GM12875 (cell line): ENCODE measurements around the gene ADGRG6.
"Not testable (repeated sequence)": the region's sequence is repeated elsewhere in the genome, so short reads cannot be mapped to it uniquely, and the experiment has no call there.

Source experiments
- H3K4me3 ChIP-seq: one replicate; pipeline ENCODE4 v1.5.1; 2011; ENCODE audit warnings: low read depth, low read length, control low read depth
- TF ChIP-seq, protein P1 (sequence below): IDR thresholded peaks from 2 replicates; pipeline ENCODE4 v1.5.1; 2011; ENCODE audit warnings: low read depth, mild to moderate bottlenecking, control low read depth, inconsistent platforms, low read length, moderate library complexity, borderline replicate concordance; ENCODE audit not compliant: insufficient read depth

ADGRG6 gene

DNA sequence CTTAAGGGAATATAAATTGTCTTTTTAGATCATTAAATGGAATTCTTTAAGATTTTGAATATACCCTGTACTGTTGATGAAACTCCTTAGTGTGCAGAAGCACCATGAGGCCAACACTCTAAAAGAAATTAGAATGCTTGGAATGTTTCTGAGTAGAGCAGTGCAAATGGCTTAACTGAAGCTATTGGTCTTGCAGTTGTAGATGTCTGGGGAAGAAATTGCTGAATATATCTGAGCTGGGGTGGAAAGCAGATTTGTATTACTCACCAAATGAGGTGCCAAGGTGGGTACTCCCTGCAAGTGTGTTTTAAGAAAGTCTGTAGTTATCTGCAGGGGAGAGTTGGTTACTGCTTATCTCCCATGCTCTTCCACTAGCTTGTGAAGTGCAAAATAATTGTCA, 119.0 kb downstream of the ADGRG6 start:
- no peak overlapping the region for H3K4me3 ChIP-seq
- TF ChIP-seq, protein P1, sequence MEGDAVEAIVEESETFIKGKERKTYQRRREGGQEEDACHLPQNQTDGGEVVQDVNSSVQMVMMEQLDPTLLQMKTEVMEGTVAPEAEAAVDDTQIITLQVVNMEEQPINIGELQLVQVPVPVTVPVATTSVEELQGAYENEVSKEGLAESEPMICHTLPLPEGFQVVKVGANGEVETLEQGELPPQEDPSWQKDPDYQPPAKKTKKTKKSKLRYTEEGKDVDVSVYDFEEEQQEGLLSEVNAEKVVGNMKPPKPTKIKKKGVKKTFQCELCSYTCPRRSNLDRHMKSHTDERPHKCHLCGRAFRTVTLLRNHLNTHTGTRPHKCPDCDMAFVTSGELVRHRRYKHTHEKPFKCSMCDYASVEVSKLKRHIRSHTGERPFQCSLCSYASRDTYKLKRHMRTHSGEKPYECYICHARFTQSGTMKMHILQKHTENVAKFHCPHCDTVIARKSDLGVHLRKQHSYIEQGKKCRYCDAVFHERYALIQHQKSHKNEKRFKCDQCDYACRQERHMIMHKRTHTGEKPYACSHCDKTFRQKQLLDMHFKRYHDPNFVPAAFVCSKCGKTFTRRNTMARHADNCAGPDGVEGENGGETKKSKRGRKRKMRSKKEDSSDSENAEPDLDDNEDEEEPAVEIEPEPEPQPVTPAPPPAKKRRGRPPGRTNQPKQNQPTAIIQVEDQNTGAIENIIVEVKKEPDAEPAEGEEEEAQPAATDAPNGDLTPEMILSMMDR: no peak

DNA sequence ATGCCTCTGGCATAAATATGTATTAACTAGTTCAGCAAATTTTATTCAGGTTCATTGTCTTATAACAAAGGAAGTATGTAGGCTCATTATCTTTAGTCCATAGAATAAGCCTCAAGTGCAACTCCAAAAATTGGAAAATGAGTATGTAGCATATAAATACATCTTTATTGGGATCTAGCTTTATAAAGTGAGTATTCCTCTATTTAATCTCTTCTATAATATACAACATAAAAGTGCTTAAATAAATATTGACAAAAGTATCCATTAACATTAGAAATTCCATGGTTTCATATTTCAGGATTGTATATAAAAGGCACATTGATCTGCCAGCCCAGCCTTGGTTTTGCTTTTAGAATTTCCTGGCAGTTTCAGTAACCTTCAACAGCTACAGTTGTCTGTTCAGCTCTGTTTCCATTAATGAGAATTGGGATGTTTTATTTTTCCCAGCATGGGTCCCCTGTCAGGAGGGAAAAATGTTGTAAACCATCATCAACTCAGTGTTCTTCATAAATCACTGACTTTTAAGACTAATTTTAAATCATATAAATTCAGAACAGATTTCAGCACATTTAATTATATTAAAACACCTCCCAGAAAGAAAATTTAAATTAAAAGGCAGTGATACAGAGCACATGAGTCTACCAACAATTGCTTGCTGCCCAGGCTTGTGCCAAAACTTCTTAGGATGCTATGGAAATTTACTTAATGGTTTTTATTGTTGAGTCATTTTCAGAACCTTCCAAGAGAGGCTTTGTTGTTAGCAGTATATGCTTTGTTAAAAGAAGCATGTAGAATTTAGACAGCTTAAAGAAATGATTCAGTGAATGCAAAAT, 119.7 kb downstream of the ADGRG6 start:
- TF ChIP-seq, protein P1: no peak
- H3K4me3 ChIP-seq: no peak overlapping the region

DNA sequence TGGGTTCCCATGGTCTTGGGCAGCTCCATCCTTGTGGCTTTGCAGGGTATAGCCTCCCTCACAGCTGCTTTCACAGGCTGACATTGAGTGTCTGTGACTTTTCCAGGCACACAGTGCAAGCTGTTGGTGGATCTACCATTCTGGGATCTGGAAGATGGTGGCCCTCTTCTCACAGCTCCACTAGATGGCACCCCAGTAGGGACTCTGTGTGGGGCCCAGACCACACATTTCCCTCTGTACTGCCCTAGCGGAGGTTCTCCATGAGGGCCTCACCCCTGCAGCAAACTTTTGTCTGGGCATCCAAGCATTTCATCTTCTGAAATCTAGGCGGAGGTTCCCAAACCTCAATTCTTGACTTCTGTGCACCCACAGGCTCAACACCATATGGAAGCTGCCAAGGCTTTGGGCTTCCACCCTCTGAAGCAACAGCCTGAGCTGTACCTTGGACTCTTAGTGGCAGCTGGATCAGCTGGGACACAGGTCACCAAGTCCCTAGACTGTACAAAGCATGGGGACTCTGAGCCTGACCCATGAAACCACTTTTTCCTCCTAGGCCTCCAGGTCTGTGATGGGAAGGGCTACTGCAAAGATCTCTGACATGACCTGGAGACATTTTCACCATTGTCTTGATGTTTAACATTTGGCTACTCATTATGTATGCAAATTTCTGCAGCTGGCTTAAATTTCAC, 124.8 kb downstream of the ADGRG6 start:
- not testable (repeated sequence) for H3K4me3 ChIP-seq

DNA sequence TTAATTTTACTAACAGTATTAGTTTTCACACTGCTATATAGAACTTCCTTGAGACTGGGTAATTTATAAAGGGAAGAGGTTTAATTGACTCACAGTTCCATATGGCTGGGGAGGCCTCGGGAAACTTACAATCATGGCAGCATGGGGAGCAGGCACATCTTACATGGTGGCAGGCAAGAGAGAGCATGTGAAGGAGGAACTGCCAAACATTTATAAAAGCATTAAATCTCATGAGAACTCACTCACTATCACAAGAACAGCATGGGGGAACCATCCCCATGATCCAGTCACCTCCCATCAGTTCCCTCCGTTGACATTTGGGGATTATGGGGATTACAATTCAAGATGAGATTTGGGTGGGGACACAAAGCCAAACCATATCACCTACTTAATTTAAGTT, 126.7 kb downstream of the ADGRG6 start:
- not testable (repeated sequence) for H3K4me3 ChIP-seq

DNA sequence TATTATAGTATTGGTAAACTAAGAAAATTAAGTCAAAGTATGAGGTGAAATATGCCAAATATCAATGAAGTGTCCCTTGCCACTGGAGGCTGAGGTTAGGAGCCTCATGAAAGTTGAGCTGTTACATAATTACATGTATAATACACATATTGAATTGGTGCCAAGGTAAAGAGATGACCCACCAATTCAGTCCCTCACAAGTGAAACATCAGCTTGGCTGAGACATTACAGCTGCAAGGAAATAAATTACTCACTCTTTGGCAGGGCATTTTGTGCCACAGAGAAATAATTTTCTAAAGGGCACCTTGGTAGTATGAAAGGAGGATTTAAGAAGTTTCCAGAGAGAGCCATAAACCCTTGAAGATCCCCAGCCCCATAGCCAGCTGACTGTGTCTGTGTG, 127.4 kb downstream of the ADGRG6 start:
- H3K4me3 ChIP-seq: no peak overlapping the region
- TF ChIP-seq, protein P1: no peak

DNA sequence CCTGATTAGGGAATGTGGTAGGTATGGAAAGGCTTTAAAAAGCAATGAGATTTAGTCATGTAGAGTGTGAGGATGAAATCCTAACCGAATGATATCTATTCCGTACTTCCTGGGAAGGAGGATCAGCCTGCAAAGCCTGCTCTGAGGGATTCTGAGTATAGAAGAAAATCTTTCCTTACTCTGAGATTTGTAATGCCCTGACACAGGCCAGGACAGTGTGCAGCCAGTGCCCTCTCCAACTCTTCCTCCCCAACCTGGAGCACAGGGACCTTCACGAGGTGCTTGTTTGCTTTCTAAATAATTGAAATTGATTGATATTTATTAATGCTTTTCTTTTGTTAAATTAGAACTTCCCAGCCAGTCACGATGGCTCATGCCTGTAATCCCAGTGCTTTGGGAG, 131.6 kb downstream of the ADGRG6 start:
- TF ChIP-seq, protein P1: no peak

DNA sequence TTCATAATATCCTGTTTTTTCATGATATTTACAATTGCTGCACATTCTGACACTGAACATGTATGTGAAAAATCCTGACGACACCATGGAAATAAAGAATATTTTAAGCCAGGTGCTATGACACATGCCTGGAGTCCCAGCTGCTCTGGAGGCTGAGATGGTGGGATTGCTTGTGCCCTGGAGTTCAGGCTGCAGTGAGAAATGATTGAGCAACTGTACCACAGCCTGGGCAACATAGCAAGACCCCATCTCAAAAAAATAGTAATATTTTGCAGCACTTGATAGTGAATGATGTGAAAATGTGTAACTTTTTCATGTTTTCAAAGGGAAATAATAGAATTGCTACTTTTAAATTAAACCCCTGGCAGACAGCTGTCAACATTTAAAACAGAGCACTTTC, 137.1 kb downstream of the ADGRG6 start:
- TF ChIP-seq, protein P1: no peak
- no peak overlapping the region for H3K4me3 ChIP-seq

More for the DNA sequence above, 131.6 kb downstream of the ADGRG6 start:
- no peak overlapping the region for H3K4me3 ChIP-seq

DNA sequence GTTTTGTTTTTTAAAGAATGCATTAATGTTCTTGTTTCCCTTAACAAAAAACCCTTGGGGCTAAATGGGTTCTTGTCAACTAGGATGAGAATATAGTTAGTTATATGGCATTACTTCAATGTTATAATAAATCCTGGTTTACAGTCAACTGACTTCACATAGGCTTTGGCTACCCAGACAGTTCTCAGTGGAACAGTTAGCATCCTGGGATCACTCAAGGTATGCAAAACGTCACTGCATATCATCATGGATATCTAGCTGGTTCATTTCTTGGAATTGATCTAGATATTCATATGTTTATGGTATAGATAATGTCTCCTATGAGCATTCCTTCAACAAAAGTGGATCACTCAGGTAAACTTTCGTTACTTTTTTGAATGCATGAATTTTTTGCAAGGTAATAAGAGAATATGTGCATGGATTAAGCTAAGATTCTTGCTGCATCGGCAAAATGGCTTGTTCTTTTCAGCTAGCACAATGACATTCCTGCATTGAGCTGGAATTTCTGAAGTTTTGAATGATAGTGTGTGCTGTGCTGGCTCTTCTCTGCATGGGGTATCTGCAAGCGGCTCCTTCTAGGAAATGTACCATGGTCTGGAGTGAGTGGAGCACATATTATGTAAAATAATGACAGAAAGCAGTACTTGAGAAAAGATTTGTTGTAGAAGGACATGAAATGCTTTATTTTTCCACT, 138.9 kb downstream of the ADGRG6 start:
- no peak overlapping the region for H3K4me3 ChIP-seq
- TF ChIP-seq, protein P1: no peak
